Aorta (tissue), 4 donors: ENCODE measurements around the gene MPHOSPH10. TPM values are rescaled to one million over a fixed set of nuclear protein-coding genes. Genes with fewer than 3 reads are reported as not detected.

Experiments used
- polyA plus RNA-seq, 2 donors: library from polyadenylated mRNA; stranded (reverse); fragments of 200-250 nt; gene quantifications; one replicate each; pipeline ENCODE4 v1.2.3, GENCODE V29; 2013
- total RNA-seq, 2 donors: library from RNA; stranded (reverse); fragmentation: NEBNext Ultra II Directional; extraction: Animal tissue kit (Norgen Biotek cat#: 25700); gene quantifications; one replicate each; pipeline ENCODE4 v1.2.1, GENCODE V29; 2021
- donor health status: healthy with polysubstance abuse.
- donor health status: Bipolar disorder and iron deficiency.
- donor health status: DM: no; HTN: no; CAD: no.
- donor health status: DM: yes; HTN: yes; CAD: no.

MPHOSPH10 gene
- total and polyA plus RNA-seq, 4 donors = 19.8 to 29.7 (median 25.7) TPM

Other genes with a start within 250 kb of the MPHOSPH10 start
- gene VAX2, start 230.1 kb upstream of the MPHOSPH10 start, total RNA-seq = 1 to 10 TPM in 1 of 2 donors, under 1 TPM in 1; 0.39 to 1.2 TPM
- 1 to 10 TPM in 1 of 2 donors, not detected in 1; 1.8 TPM for gene VAX2, start 230.1 kb upstream of the MPHOSPH10 start, polyA plus RNA-seq
- gene ATP6V1B1, start 194.7 kb upstream of the MPHOSPH10 start, total RNA-seq = 1 to 10 TPM in 1 of 2 donors, not detected in 1; 1.8 TPM
- gene ATP6V1B1, start 194.7 kb upstream of the MPHOSPH10 start, polyA plus RNA-seq = 1 to 10 TPM; 3.1 to 6.4 TPM
- 1 to 10 TPM; 1.9 to 3.3 TPM for gene ANKRD53, start 152.0 kb upstream of the MPHOSPH10 start, total RNA-seq
- 1 to 10 TPM in 1 of 2 donors, under 1 TPM in 1; 0.88 to 5.0 TPM for gene ANKRD53, start 152.0 kb upstream of the MPHOSPH10 start, polyA plus RNA-seq
- 10 to 100 TPM; 51.0 to 58.1 TPM for gene TEX261, start 135.8 kb upstream of the MPHOSPH10 start, total RNA-seq
- gene TEX261, start 135.8 kb upstream of the MPHOSPH10 start, polyA plus RNA-seq = 10 to 100 TPM; 26.8 to 37.0 TPM
- 100 to 1,000 TPM in 1 of 2 donors, 10 to 100 TPM in 1; 80.1 to 141 TPM for gene NAGK, start 62.0 kb upstream of the MPHOSPH10 start, total RNA-seq
- gene NAGK, start 62.0 kb upstream of the MPHOSPH10 start, polyA plus RNA-seq = 100 to 1,000 TPM in 1 of 2 donors, 10 to 100 TPM in 1; 60.5 to 199 TPM
- gene MCEE, start 405 bp upstream of the MPHOSPH10 start, total RNA-seq = 10 to 100 TPM; 16.4 to 25.6 TPM
- 10 to 100 TPM; 30.3 to 32.1 TPM for gene MCEE, start 405 bp upstream of the MPHOSPH10 start, polyA plus RNA-seq
- 1 to 10 TPM; 4.9 to 5.4 TPM for gene PAIP2B, start 96.5 kb downstream of the MPHOSPH10 start, total RNA-seq
- gene PAIP2B, start 96.5 kb downstream of the MPHOSPH10 start, polyA plus RNA-seq = 1 to 10 TPM; 1.3 to 4.1 TPM
- gene ZNF638, start 201.1 kb downstream of the MPHOSPH10 start, total RNA-seq = 100 to 1,000 TPM; 143 to 184 TPM
- gene ZNF638, start 201.1 kb downstream of the MPHOSPH10 start, polyA plus RNA-seq = 100 to 1,000 TPM in 1 of 2 donors, 10 to 100 TPM in 1; 23.8 to 110 TPM